OCI-LY7 (cell line): ENCODE measurements around the gene KCNIP1.

Source experiments
- EZH2phosphoT487 ChIP-seq: fragments of 200-600 bp; sonication (generic); IDR thresholded peaks from 2 replicates; pipeline ENCODE4 v1.6.1; 2018; ENCODE audit warnings: low read depth, borderline replicate concordance, mild to moderate bottlenecking, mixed run types, antibody characterized with exemption, low read length, moderate library complexity, mixed read lengths
- TF ChIP-seq, protein P1 (sequence below): fragments of 200-600 bp; sonication (generic); conservative IDR thresholded peaks from 2 replicates; pipeline ENCODE4 v1.5.1; 2014; ENCODE audit warnings: mild to moderate bottlenecking, antibody characterized with exemption, low read length, moderate library complexity, mixed read lengths

DNA sequence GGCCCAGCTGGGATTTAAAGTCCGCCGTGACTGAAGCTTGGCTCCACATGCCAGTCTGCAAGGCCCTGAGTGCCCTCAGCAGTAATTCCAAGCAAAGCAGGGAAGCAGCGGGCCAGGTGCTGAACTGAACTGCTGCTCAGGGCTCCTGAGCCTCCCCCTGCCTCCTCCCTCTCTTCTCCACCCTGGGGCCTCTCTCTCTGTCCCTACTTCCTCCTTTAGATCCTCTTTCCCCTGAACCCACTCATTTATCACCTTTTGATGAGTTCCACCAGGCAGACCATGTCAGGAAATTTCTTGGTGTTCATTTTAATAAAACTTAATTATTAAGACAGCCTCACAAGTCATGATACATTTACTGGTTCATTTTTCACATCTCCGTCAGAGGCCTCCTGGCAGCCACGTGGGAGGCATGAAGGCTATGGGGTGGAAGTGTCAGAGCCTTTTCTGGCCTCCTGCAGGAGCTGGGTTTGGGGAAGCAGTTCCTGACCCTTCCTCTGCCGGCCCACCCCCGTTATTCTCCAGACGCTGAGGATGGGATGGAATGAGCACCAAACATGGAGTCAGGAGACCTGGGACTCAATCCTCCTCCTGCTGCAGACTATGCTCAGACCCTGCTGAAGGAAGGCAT is 32.2 kb upstream of the KCNIP1 start:
- TF ChIP-seq, protein P1, sequence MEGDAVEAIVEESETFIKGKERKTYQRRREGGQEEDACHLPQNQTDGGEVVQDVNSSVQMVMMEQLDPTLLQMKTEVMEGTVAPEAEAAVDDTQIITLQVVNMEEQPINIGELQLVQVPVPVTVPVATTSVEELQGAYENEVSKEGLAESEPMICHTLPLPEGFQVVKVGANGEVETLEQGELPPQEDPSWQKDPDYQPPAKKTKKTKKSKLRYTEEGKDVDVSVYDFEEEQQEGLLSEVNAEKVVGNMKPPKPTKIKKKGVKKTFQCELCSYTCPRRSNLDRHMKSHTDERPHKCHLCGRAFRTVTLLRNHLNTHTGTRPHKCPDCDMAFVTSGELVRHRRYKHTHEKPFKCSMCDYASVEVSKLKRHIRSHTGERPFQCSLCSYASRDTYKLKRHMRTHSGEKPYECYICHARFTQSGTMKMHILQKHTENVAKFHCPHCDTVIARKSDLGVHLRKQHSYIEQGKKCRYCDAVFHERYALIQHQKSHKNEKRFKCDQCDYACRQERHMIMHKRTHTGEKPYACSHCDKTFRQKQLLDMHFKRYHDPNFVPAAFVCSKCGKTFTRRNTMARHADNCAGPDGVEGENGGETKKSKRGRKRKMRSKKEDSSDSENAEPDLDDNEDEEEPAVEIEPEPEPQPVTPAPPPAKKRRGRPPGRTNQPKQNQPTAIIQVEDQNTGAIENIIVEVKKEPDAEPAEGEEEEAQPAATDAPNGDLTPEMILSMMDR, result no peak
- TF ChIP-seq EZH2phosphoT487, result no peak
